Measurements from ENCODE around the gene HADHB.
"Not testable (repeated sequence)": the region's sequence is repeated elsewhere in the genome, so short reads cannot be mapped to it uniquely, and the experiment has no call there.

Gene HADHB

GRCh38 chr2:26317377-26318105 is 72.8 kb downstream of the HADHB start:
- Histone ChIP-seq H3K9ac (ENCODE audit: low read length) (no peak overlapping the region), H3K4me3 (ENCODE audit: insufficient read depth, low read length, poor library complexity, severe bottlenecking) (no peak overlapping the region), H3F3A (ENCODE audit: insufficient read depth) (no peaks in the 10 kb centered on the region), H3K27me3 (ENCODE audit: low read length) (no peaks in the 10 kb centered on the region), H3K4me2 (ENCODE audit: low read depth, low read length, poor library complexity, severe bottlenecking) (no peak overlapping the region), H3K79me2 (ENCODE audit: insufficient read depth, low read length) (no peaks in the 10 kb centered on the region), H3K36me3 (ENCODE audit: low read length) (no peaks in the 10 kb centered on the region), H3K9me2 (replicated peaks; ENCODE audit: insufficient read depth, low read length) (no peaks in the 10 kb centered on the region), H2AFZ (ENCODE audit: low read depth, low read length, severe bottlenecking) (no peak overlapping the region), H3K27ac (ENCODE audit: low read depth, low read length) (no peak overlapping the region), H4K20me1 (ENCODE audit: low read depth, low read length) (no peaks in the 10 kb centered on the region), H3K9me3 (ENCODE audit: insufficient read depth, low read length) (no peaks in the 10 kb centered on the region)
- TF ChIP-seq EZH2phosphoT487 (conservative IDR thresholded peaks at IDR 0.05; ENCODE audit: low read length) = no peak
- TF ChIP-seq CTCF (IDR thresholded peaks at IDR 0.05; ENCODE audit: insufficient read depth, low read length, poor library complexity, severe bottlenecking) = no peak

- Histone ChIP-seq H3K4me3 (ENCODE audit: insufficient read depth, low read length, poor library complexity, severe bottlenecking) (no peak overlapping the region), H3K9ac (ENCODE audit: low read length) (no peak overlapping the region), H4K20me1 (ENCODE audit: low read depth, low read length) (no peaks in the 10 kb centered on the region), H3K27me3 (ENCODE audit: low read length) (no peaks in the 10 kb centered on the region), H3F3A (ENCODE audit: insufficient read depth) (no peaks in the 10 kb centered on the region), H3K27ac (ENCODE audit: low read depth, low read length) (no peak overlapping the region), H3K9me2 (replicated peaks; ENCODE audit: insufficient read depth, low read length) (no peaks in the 10 kb centered on the region), H3K79me2 (ENCODE audit: insufficient read depth, low read length) (no peaks in the 10 kb centered on the region), H3K9me3 (ENCODE audit: insufficient read depth, low read length) (no peaks in the 10 kb centered on the region), H3K36me3 (ENCODE audit: low read length) (no peaks in the 10 kb centered on the region), H3K4me2 (ENCODE audit: low read depth, low read length, poor library complexity, severe bottlenecking) (no peak overlapping the region), H2AFZ (ENCODE audit: low read depth, low read length, severe bottlenecking) (no peak overlapping the region)
- TF ChIP-seq CTCF (IDR thresholded peaks at IDR 0.05; ENCODE audit: insufficient read depth, low read length, poor library complexity, severe bottlenecking) = no peak
- TF ChIP-seq EZH2phosphoT487 (conservative IDR thresholded peaks at IDR 0.05; ENCODE audit: low read length) = no peak
These were observed 74.2 kb downstream of the HADHB start for GRCh38 chr2:26318950-26319349.

GRCh38 chr2:26324479-26324878 is 79.7 kb downstream of the HADHB start:
- not testable (repeated sequence) for H3K9me3 ChIP-seq (ENCODE audit: insufficient read depth, low read length); H3K36me3 ChIP-seq (ENCODE audit: low read length); H3K27ac ChIP-seq (ENCODE audit: low read depth, low read length); H3K9me2 ChIP-seq (replicated peaks; ENCODE audit: insufficient read depth, low read length); H3K9ac ChIP-seq (ENCODE audit: low read length); H2AFZ ChIP-seq (ENCODE audit: low read depth, low read length, severe bottlenecking); H4K20me1 ChIP-seq (ENCODE audit: low read depth, low read length); H3K27me3 ChIP-seq (ENCODE audit: low read length); H3K4me3 ChIP-seq (ENCODE audit: insufficient read depth, low read length, poor library complexity, severe bottlenecking); H3F3A ChIP-seq (ENCODE audit: insufficient read depth); H3K4me2 ChIP-seq (ENCODE audit: low read depth, low read length, poor library complexity, severe bottlenecking); H3K79me2 ChIP-seq (ENCODE audit: insufficient read depth, low read length)

- H3K9me3 ChIP-seq (ENCODE audit: insufficient read depth, low read length) = no peaks in the 10 kb centered on the region
- H3K27me3 ChIP-seq (ENCODE audit: low read length) = no peaks in the 10 kb centered on the region
- no peak overlapping the region for H2AFZ ChIP-seq (ENCODE audit: low read depth, low read length, severe bottlenecking)
- no peaks in the 10 kb centered on the region for H3K9me2 ChIP-seq (replicated peaks; ENCODE audit: insufficient read depth, low read length)
- no peak overlapping the region for H3K4me2 ChIP-seq (ENCODE audit: low read depth, low read length, poor library complexity, severe bottlenecking)
- H3K9ac ChIP-seq (ENCODE audit: low read length) = no peak overlapping the region
- no peak overlapping the region for H3K27ac ChIP-seq (ENCODE audit: low read depth, low read length)
- H3K36me3 ChIP-seq (ENCODE audit: low read length) = no peaks in the 10 kb centered on the region
- H3K79me2 ChIP-seq (ENCODE audit: insufficient read depth, low read length) = no peaks in the 10 kb centered on the region
- H4K20me1 ChIP-seq (ENCODE audit: low read depth, low read length) = no peaks in the 10 kb centered on the region
- H3K4me3 ChIP-seq (ENCODE audit: insufficient read depth, low read length, poor library complexity, severe bottlenecking) = no peak overlapping the region
- H3F3A ChIP-seq (ENCODE audit: insufficient read depth) = no peaks in the 10 kb centered on the region
- TF ChIP-seq EZH2phosphoT487 (conservative IDR thresholded peaks at IDR 0.05; ENCODE audit: low read length) (no peak), CTCF (IDR thresholded peaks at IDR 0.05; ENCODE audit: insufficient read depth, low read length, poor library complexity, severe bottlenecking) (no peak)
These were observed 80.2 kb downstream of the HADHB start for GRCh38 chr2:26324903-26325302.

All from SU-DHL-6 (cell line).